Left cardiac atrium (tissue), 4 donors: ENCODE data around the gene PDGFA. TPM values are rescaled to one million over a fixed set of nuclear protein-coding genes. Genes with fewer than 3 reads are reported as not detected.

ENCODE experiments used
- ATAC-seq, 2 donors: fragments of 200-7000 bp; cut with Tn5 transposase; one replicate each; pipeline ENCODE4 v1.9.1; 2020; ENCODE audit warnings: mild to moderate bottlenecking in 2 of 2, moderate library complexity in 2 of 2
- DNase-seq: peaks from one replicate; pipeline ENCODE4 v3.0.0-alpha.2; 2020
- intact Hi-C, 2 donors: fragments of 100-400 bp; cut with DNase I; formaldehyde crosslinking; loops; one replicate each; pipeline versions ENCODE4 v1.14.1 to v1.15.1; 2022 to 2023
- long read RNA-seq: library from polyadenylated mRNA; unstranded; transcript quantifications from one replicate; pipeline ENCODE4 v2.0.0, GENCODE V29; 2021
- total RNA-seq, 2 donors: library from RNA; stranded (reverse); fragmentation: NEBNext Ultra II Directional; extraction: Animal tissue kit (Norgen Biotek cat#: 25700); gene quantifications; one replicate each; pipeline ENCODE4 v1.2.1, GENCODE V29; 2021
- donor health status: DM: no; HTN: yes; CAD: no.
- donor health status: DM: no; HTN: yes; CAD: no; lungs with severe emphysema.
- donor health status: DM: yes; HTN: yes; CAD: no.
- donor health status: Dilated cardiomyopathy.

PDGFA gene
- total RNA-seq: 10 to 100 TPM; 27.5 to 33.9 TPM
- long read RNA-seq, partial matches to known transcripts: 0 of 3 reads
- long read RNA-seq, other reads (novel, unspliced or antisense): 3 of 3 reads

DNA sequence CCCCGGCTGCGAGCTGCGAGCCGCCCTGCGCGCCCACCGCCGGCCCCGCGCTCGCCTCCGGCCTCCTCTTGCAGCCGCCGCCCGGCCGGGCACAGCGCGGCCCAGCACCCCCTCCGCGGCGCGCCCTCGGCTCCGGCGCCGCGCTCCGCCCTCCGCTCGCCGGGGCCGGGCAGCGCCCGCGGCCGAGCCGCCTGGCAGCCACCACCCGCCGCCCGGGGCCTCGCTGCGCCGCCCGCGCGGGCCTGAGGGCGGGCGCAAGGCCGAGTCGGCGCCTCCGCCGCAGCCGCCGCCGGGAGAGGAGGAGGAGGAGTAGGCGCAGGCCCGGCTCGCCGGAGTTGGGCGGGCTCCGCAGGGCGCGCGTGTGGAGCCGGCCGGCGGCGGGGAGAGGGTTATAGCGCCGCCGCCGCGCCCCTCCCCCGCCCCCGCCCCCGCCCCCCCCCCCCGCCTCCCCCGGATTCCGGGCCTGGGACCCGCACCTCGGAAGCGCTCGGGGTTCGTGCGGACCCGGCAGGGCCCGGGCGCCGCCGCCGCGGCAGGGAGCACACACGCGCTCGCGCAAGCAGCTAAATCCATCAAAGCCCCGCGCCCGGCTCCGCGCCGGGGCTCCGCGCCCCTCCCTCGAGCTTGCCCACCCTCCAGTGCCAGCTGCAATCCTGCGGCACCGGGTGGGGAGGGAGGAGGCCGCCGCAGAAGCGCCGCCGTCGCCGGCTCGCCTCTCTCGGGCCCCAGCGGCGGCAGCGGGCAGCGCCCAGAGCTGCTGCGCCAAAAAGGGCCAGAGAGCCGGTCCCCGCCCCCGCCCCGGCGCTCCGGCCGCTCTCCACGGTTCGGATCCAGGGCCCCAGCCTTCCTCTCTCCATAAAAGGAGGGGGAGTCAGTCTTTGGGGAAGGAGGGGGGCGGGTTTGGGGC lies at the start of gene PDGFA:
PDGFA (minus strand) TSS at position 363 of the 907 bp plus-strand sequence. CDS start 845 bp downstream, outside the sequence.
- DNase-seq (peak; percentile 73), ATAC-seq (peak; percentile 27 to 32)
- intact Hi-C loops: loop anchor here (5.0 to 10.0 kb wide), 4 partner anchors 148 to 213 kb away; no protein-coding TSS in a partner anchor

DNA sequence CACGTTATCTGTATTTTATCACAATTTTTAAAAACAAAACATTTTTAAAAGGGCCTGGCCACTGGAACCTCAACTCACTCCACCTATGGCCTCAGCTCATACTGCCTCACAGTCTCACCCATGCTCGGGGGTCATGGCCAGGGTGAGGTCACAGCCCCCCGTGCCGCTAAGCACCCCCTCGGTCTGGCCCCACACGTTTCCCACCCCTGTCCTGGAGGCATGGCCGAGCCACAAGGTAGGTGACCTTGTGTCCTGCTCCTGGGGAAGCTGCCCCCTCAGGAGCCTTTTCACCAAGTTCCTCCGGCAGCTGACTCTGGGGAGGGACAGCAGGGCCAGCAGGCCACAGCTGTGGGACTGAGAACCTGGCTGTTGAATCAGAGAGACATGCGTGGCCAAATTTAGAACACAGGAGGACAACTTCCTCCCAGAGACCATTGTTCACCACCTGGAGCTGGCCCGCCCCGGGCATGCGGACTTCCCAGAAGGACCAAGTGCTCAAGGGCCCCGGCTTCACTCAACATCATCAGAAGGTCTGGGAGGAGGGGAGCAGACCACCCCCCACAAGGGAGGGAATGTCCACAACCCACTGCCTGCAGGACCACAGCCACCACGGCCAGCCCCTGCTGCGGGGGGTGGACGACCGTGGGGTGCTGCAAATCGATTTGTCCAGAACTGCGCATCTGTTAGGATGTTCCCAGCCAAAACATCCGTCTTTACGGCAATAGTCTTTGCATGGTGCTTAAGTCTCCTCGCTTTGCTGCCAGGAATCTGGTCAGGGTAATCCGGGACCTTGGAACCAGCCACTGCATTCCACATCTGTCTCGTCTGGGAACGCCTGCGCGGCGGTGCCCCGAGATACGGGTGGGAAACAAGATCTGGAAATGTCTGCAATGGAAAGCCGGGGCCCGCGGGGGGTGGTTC lies 48.6 kb upstream of the PDGFA start:
- DNase-seq (peak; percentile 55), ATAC-seq (peak; percentile 70 to 74)
- intact Hi-C loops: no loop called here

DNA sequence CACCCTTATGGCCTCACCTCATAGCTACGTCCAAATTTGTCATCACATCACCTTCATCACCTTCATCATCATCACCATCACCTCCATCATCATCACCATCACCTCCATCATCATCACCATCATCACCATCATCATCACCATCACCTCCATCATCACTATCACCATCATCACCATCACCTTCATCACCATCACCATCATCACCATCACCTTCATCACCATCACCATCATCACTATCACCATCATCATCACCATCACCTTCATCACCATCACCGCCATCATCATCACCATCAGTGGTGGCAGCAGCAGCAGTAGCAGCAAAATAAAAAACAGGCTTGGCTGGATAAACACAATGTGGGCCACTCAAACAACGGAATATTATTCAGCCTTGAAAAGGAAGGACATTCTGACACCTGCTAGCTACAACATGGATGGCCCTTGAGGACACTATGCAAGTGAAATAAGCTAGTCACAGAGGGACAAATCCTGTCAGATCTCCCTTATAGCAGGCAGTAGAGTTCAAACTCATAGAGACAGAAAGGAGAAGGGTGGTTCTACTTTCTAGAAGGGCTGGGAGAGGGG lies 47.7 kb upstream of the PDGFA start:
- ATAC-seq (no peak), DNase-seq (no peak)
- intact Hi-C loops: no loop called here

DNA sequence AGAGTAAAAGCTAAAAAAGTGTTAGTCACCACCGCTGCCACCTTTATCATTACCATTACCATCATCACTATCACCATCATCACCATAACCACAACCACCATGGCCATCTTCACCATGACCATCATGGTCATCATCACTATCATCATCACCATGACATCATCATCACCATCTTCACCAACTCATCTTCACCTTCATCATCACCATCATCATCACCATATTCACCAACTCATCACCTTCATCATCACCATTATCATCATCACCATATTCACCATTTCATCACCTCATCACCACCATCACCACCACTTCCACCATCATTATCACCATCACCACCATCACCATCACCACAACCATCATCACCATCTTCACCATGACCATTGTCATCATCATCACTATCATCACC lies 46.5 kb upstream of the PDGFA start:
- intact Hi-C loops: no loop called here
- no peak for DNase-seq

DNA sequence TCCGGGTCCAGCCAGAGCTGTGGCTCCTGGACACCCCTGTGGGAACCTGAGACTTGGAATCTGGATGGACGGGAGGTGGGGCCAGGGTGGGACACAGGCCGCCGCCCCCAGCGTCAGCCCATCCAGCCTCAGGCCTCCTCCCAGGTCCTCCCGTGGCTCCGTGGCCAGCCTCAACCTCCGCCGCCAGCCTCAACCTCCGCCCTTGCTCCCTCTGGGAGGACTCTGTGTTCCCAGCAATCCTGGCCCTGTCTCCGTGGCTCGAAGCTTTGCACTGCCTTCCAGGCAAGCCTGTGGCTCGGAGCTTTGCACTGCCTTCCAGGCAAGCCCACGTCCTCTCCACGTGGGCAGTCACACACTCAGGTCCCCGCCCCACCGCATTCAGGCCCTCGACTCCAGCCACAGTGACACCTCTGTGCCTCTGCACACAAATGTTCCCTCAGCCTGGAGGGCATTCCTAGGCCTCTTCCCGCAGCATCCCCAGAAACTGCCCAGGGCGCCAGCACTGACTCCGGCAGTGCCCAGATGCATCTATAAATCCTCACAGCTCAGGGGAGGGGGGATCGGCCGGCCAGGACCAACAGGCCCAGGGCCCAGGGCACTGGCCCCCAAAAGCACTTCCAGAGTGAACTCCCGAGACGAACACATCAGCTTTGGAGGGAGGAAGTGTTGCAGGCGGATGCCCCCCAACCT lies 44.7 kb upstream of the PDGFA start:
- intact Hi-C loops: no loop called here
- ATAC-seq: peak in 1 of 2 donors; percentile 38
- DNase-seq: no peak

More for the DNA sequence above, 46.5 kb upstream of the PDGFA start:
- ATAC-seq: no peak

DNA sequence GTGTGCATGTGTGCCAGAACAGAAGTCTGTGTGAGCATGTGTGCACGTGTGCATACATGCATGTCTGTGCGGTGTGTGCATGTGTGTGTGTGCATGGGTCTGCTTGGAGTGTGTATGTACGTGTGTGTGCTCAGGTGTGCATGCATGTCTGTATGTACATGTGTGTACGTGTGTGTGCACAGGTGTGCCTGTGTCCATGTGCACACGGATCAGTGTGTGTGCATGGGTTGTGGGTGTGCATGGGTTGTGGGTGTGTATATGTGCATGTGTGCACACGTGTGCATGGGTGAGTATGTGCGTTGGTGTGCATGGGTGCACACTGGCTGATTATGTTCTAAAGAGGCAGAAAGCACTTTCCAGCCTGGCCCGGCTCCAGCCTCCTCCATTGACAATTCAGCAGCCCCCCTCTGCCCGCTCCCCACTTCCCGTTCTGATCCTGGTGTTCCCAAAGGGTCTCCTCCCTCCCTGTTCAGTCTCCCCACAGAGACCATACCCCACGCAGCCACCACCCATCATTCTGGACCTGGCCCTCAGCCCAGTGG lies 44.1 kb upstream of the PDGFA start:
- DNase-seq: no peak
- ATAC-seq: no peak
- intact Hi-C loops: no loop called here

DNA sequence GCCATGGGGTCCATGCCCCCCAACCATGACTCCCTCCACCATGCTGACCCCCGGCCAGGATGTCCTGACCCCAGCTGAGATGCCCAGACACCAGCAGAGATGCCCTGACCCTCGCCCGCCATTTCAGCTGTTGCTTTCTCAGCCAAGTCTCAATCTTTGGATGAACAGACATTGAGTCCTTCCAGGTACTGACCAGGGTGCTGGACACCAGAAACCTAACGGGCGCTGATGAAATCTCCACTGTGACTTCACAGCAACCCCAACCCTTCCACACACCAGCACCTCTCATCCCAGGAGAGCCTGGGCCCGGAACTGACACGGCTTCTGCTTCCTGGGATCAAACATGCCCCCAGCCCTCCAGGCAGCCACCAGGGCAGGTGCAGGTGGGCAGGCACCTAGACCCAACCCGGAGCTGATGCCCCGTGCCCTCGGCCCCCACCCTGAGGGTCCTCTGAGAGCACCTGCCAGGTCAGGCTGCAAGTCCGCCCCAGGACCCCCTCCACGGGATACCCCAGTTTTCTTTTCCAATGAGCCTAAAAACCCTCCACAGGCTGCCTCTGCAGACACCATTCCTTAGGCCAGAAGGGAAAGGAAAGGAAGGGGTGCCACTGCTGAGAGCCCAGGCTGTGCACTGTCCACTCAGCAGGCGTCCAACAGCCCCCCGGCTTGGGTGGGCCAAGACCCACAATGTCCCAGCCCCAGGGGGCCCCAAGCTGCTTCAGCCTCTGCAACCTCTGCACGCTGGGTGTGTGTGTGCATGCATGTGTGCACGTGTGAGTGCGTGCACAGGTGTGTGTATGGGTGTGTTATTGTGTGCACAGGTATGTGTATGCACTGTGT lies 43.4 kb upstream of the PDGFA start:
- no peak for ATAC-seq
- intact Hi-C loops: no loop called here
- no peak for DNase-seq

DNA sequence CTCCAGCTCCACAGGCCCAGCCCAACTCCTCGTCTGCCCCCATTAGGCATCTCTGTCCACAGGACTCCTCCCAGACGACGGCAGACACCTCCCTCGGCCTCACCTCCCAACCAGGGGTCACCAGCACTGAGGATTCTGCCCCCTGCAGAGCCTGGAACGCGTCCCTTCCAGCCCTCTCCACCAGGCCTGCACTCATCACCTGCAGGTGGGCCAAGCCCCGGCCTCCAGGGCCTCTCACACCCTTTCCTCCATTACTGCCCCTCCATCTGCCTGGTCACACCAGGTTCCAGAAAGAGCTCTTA lies 42.7 kb upstream of the PDGFA start:
- DNase-seq: no peak
- intact Hi-C loops: no loop called here

DNA sequence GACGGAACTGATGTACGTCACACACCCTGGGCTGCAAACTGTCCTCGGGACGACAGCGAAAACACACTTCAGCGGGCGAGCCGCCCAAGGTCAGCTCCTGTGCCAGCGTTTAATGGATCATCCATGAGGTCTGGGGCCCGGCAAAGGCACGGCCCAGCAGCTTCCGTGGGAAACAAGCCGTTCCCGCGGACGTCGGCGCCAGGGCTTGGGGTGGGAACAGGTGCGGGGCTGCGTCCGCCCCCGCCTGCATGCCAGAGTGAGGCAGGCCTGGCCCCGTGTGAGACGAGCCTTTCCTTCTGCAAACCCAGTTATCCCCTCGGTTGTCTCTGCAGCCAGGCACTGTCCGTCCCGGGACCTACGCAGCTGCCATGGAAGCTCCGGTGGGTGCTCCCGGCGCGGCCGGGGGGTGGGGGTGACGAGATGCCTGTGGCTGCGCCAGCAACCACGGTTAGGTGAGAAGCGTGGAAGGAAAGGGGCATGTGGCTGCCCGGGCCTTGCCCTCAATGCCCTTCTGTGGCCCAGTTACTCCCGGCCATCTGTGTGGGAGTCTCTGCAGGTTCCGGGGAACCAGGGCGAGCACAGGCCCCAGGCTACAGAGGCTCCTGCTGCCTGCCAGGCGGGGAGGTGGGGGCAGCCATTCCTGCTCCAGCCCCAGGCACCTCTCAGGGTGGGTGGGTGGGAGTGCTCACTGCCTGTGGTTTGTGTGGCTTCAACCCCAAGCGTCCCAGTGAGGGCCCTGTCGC lies 42.2 kb upstream of the PDGFA start:
- ATAC-seq (no peak), DNase-seq (no peak)
- intact Hi-C loops: no loop called here

More for the DNA sequence above, 42.7 kb upstream of the PDGFA start:
- ATAC-seq: no peak

DNA sequence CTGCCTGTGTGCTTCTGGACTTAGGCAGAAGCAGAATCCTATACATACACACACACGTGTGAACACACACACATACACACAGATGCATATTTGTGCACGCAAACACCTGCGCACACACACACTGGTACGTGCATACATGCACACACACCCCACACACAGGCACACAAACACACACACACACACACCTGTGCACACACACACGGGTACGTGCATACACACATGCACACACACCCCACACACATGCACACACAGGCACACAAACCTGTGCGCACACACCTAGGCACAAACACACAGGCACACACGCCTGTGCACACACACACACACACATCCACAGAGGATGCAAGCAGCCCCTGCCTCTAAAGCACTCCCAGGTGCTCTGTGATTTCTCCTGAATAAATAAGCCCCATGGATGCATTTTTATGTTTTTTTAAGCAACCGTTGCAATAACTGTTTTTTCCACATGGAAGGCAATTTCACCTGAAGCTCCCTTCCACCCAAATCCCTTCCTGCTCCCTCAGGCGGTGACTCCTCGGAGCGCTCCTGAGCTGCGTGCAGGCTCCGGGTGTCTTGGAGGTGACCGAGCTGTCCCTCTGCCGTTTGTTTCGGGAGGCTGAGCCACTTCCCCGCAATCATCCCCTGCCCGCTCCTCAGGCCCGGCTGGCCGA lies 41.5 kb upstream of the PDGFA start:
- no peak for ATAC-seq
- no peak for DNase-seq
- intact Hi-C loops: no loop called here

DNA sequence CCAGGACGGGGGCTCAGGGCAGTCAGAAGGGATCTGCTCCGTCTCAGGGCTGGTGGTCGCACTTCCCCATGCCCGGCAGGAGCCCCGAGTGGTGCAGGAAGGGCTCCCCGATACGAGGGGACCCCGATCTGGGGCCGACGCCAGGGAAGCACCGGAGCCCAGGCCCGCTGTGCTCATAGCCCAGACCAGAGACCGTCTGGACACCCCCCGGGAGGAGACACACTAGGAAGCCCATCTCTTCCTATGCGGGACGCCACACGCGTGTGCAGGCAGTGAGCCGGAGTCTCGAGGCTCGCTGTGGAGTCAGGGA lies 39.7 kb upstream of the PDGFA start:
- intact Hi-C loops: no loop called here

DNA sequence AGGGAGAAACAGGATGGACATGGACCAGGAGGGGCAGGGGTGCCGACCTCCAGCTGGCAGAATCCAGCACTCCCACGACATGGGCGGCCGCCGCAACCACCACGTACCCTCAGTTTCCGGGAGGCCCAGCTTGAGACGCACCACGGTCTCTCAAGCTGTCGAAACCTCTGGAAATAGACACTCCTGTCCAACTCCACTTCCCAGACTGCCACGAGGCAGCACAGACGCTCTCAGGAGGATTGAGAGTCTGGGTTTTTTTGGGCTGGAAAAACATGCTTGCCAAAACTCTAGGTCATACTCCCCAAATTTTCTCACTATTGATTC lies 37.9 kb upstream of the PDGFA start:
- DNase-seq: no peak
- ATAC-seq: peak; percentile 67 to 70
- intact Hi-C loops: no loop called here

More for the DNA sequence above, 39.7 kb upstream of the PDGFA start:
- no peak for DNase-seq
- no peak for ATAC-seq

DNA sequence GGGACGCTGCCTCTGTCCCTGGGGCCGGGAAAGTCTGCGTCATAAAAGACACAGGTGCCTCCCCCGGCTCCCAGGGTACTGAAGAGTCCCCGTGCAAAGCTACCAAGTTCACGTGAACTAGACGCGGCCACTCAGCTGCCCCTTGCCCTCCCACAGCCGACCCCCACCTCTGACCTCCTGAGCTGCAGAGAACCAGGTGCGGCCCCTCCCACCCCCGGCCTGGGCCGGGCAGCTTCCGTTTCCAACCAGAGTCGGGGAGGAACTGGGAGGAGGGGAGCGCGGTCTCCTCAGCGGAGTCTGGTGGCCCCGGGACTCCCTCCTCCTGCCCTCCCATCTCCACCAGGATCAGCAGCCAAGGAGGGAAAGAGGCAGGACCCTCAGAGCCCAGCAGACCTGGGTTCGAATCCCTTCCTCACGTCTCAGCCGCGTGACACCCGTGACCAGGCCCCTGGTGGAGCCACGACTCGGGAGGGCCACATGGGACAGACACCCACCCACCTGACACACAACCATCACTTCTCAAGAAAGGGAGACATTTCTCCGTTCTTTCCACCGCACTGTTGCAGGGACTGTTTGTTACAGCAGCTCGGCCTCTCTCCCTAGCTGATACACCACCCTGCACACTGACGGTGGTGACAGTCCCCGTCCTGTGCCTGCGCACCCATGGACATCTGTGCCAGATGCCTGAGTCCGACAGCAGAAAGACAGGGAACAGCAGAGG lies 37.4 kb upstream of the PDGFA start:
- ATAC-seq (no peak), DNase-seq (no peak)
- intact Hi-C loops: no loop called here

DNA sequence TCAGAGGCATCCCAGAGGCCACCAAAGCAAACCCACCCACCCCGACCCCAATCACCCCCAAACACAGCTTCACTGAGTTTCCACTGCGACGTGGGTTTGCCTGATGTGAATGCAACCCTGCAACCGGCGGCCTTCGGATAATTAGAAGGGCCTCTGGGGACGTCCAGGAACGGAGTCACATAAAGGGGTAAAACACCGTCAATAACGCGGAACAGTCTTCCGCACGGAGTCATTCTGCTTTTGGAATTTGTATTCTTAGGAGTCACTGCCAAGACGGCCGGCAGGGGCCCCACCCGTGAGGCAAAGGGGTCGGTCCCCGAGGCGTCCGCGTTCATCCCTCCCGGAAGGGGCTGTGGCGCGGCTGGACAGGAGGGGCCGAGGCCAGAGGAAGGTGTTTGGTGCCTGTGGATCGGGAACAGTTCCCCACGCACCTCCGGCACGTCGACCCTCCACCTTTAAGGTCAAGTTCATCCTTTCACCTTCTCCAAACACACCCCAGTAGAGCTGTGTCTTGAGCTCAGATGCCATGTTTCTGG lies 36.7 kb upstream of the PDGFA start:
- no peak for DNase-seq
- intact Hi-C loops: no loop called here

DNA sequence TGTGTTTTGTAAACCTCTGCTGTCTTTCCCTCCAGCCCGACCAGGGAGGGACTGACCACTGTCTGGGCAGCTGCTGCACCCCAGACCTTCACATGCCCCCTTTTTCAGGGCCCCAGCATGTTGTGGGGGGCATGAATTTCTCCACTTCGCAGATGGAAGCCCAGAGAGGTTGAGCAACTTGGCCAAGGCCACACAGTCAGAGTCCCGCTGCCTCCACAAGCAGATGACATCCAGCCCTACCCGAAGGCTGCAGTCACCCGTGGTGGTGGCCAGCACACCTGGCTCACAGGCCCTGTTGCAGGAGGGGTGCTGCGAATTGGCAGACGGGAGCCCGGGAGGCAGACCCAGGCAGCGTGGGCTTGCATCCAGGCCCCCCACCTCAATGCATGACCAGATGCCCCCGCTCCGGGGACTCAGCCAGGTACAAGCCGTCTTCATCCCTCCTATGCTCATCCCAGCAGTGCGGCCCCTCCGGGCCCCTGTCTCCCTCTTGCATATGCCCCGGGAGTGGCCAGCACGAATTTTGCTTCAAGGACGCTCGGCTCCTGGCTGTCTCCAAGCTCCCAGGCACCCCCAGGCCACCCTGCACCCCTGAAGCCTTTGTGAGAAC lies 36.0 kb upstream of the PDGFA start:
- intact Hi-C loops: no loop called here
- no peak for DNase-seq
- no peak for ATAC-seq

More for the DNA sequence above, 36.7 kb upstream of the PDGFA start:
- ATAC-seq: no peak
